H9 (cell line): ENCODE measurements around the gene DNTT. TPM values are rescaled to one million over a fixed set of nuclear protein-coding genes. Genes with fewer than 3 reads are reported as not detected.

Experiments used
- DNase-seq: peaks from one replicate; pipeline ENCODE4 v3.0.0-alpha.2; 2017
- H2AFZ ChIP-seq: one replicate; pipeline ENCODE4 v1.6.1; 2013; ENCODE audit warnings: mild to moderate bottlenecking, low read length, control low read depth, moderate library complexity
- H2AK5ac ChIP-seq: 2 replicates; pipeline ENCODE4 v1.6.1; 2013; ENCODE audit warnings: low read length, control low read depth, mixed read lengths; ENCODE audit not compliant: insufficient read length
- H2BK120ac ChIP-seq: one replicate; pipeline ENCODE4 v1.6.1; 2013; ENCODE audit warnings: low read depth, mild to moderate bottlenecking, low read length, control low read depth, inconsistent platforms; ENCODE audit not compliant: poor library complexity, severe bottlenecking
- H2BK12ac ChIP-seq: 2 replicates; pipeline ENCODE4 v1.6.1; 2013; ENCODE audit warnings: low read length, control low read depth, mixed read lengths, low read depth; ENCODE audit not compliant: insufficient read length
- H2BK15ac ChIP-seq: 2 replicates; pipeline ENCODE4 v1.6.1; 2013; ENCODE audit warnings: low read depth, low read length, control low read depth
- H2BK20ac ChIP-seq: one replicate; pipeline ENCODE4 v1.6.1; 2013; ENCODE audit warnings: low read depth, mild to moderate bottlenecking, low read length, control low read depth, inconsistent platforms; ENCODE audit not compliant: poor library complexity, severe bottlenecking
- H2BK5ac ChIP-seq: 2 replicates; pipeline ENCODE4 v1.6.1; 2013; ENCODE audit warnings: low read length, control low read depth, mixed read lengths; ENCODE audit not compliant: insufficient read length
- H3K14ac ChIP-seq: 2 replicates; pipeline ENCODE4 v1.6.1; 2013; ENCODE audit warnings: low read length, control low read depth; ENCODE audit not compliant: insufficient read depth
- H3K18ac ChIP-seq: 2 replicates; pipeline ENCODE4 v1.6.1; 2013; ENCODE audit warnings: low read depth, mild to moderate bottlenecking, mixed read lengths, low read length, control low read depth; ENCODE audit not compliant: insufficient read length
- H3K23ac ChIP-seq: 2 replicates; pipeline ENCODE4 v1.6.1; 2013; ENCODE audit warnings: low read length, control low read depth, mixed read lengths, low read depth; ENCODE audit not compliant: insufficient read length
- H3K23me2 ChIP-seq: 2 replicates; pipeline ENCODE4 v1.6.1; 2013; ENCODE audit warnings: low read depth, mild to moderate bottlenecking, mixed read lengths, low read length, control low read depth; ENCODE audit not compliant: insufficient read length, poor library complexity, severe bottlenecking
- H3K27ac ChIP-seq: 2 replicates; pipeline ENCODE4 v1.5.1; 2013; ENCODE audit warnings: low read length, control low read depth, mixed read lengths, low read depth; ENCODE audit not compliant: insufficient read length
- H3K27me3 ChIP-seq: 2 replicates; pipeline ENCODE4 v1.6.1; 2013; ENCODE audit warnings: low read length, control low read depth, inconsistent platforms; ENCODE audit not compliant: insufficient read depth
- H3K4ac ChIP-seq: 2 replicates; pipeline ENCODE4 v1.6.1; 2013; ENCODE audit warnings: low read depth, mild to moderate bottlenecking, control low read depth, inconsistent platforms, low read length, moderate library complexity
- H3K4me1 ChIP-seq: 2 replicates; pipeline ENCODE4 v1.6.1; 2013; ENCODE audit warnings: low read length, control low read depth, inconsistent platforms; ENCODE audit not compliant: insufficient read depth
- H3K4me2 ChIP-seq: 2 replicates; pipeline ENCODE4 v1.6.1; 2013; ENCODE audit warnings: low read length, control low read depth, mixed read lengths; ENCODE audit not compliant: insufficient read length, insufficient read depth
- H3K56ac ChIP-seq: 2 replicates; pipeline ENCODE4 v1.6.1; 2013; ENCODE audit warnings: low read depth, mild to moderate bottlenecking, mixed read lengths, low read length, control low read depth; ENCODE audit not compliant: insufficient read length
- H3K79me1 ChIP-seq: 2 replicates; pipeline ENCODE4 v1.6.1; 2013; ENCODE audit warnings: low read depth, mild to moderate bottlenecking, moderate library complexity, low read length, control low read depth, inconsistent platforms; ENCODE audit not compliant: insufficient read depth, poor library complexity, severe bottlenecking
- H3K79me2 ChIP-seq: 2 replicates; pipeline ENCODE4 v1.6.1; 2013; ENCODE audit warnings: low read length, control low read depth, inconsistent platforms; ENCODE audit not compliant: insufficient read depth
- H3K9ac ChIP-seq: 2 replicates; pipeline ENCODE4 v1.6.1; 2013; ENCODE audit warnings: low read length, control low read depth, mixed read lengths; ENCODE audit not compliant: insufficient read length; ENCODE audit errors: extremely low read depth
- H3K9me3 ChIP-seq: one replicate; pipeline ENCODE4 v1.6.1; 2013; ENCODE audit warnings: low read depth, low read length, inconsistent platforms; ENCODE audit not compliant: control insufficient read depth
- H3T11ph ChIP-seq: one replicate; pipeline ENCODE4 v1.6.1; 2013; ENCODE audit warnings: mild to moderate bottlenecking, low read length, control low read depth, inconsistent platforms
- H4K20me1 ChIP-seq: one replicate; pipeline ENCODE4 v1.6.1; 2013; ENCODE audit not compliant: control insufficient read depth, insufficient read length, insufficient read depth
- H4K5ac ChIP-seq: 2 replicates; pipeline ENCODE4 v1.6.1; 2013; ENCODE audit warnings: low read depth, mild to moderate bottlenecking, mixed read lengths, low read length, control low read depth; ENCODE audit not compliant: insufficient read length
- H4K8ac ChIP-seq: replicated peaks from 2 replicates; pipeline ENCODE4 v1.6.1; 2013; ENCODE audit warnings: low read length, control low read depth, mixed read lengths, low read depth; ENCODE audit not compliant: insufficient read length
- H4K91ac ChIP-seq: 2 replicates; pipeline ENCODE4 v1.6.1; 2013; ENCODE audit warnings: low read depth, mild to moderate bottlenecking, moderate library complexity, mixed read lengths, low read length, control low read depth; ENCODE audit not compliant: insufficient read length
- H3K27ac Mint-ChIP-seq, 3 experiments: 2 replicates in 2 of 3; 3 replicates in 1 of 3; pipeline ENCODE4 v1.8.0; 2020 to 2021; ENCODE audit warnings: mixed read lengths in 3 of 3, mild to moderate bottlenecking in 1 of 3, moderate library complexity in 1 of 3
- H3K27me3 Mint-ChIP-seq: 2 replicates; pipeline ENCODE4 v1.8.0; 2021; ENCODE audit warnings: low read depth, mild to moderate bottlenecking, moderate library complexity, mixed read lengths
- H3K36me3 Mint-ChIP-seq, 3 experiments: 2 replicates in 2 of 3; 3 replicates in 1 of 3; pipeline ENCODE4 v1.8.0; 2020 to 2021; ENCODE audit warnings: low read depth in 3 of 3, mixed read lengths in 3 of 3; ENCODE audit not compliant: insufficient read depth in 1 of 3
- H3K4me1 Mint-ChIP-seq, 2 experiments: 2 replicates each; pipeline ENCODE4 v1.8.0; 2020; ENCODE audit warnings: mixed read lengths in 2 of 2
- H3K4me3 Mint-ChIP-seq, 2 experiments: 2 replicates in 1 of 2; 3 replicates in 1 of 2; pipeline ENCODE4 v1.8.0; 2020 to 2021; ENCODE audit warnings: mild to moderate bottlenecking in 2 of 2, mixed read lengths in 2 of 2, moderate library complexity in 1 of 2
- H3K9me3 Mint-ChIP-seq, 2 experiments: 2 replicates in 1 of 2; 3 replicates in 1 of 2; pipeline ENCODE4 v1.8.0; 2020; ENCODE audit warnings: mild to moderate bottlenecking in 2 of 2, mixed read lengths in 2 of 2, moderate library complexity in 1 of 2
- WGBS: extraction: QIAGEN DNeasy Blood & Tissue Kit; methylation state at CpG from one replicate; pipeline ENCODE4 v1.1.7; 2013; ENCODE audit warnings: missing lambda C conversion rate, low lambda C conversion rate, mixed read lengths; ENCODE audit not compliant: insufficient read length; ENCODE audit errors: extremely low coverage; 5-methylcytosine and 5-hydroxymethylcytosine counted together
- total RNA-seq: library from RNA; stranded (reverse); gene quantifications from 2 replicates; pipeline ENCODE4 v1.2.1, GENCODE V29; 2021
- TF ChIP-seq, protein P1 (sequence below): fragments of 200-600 bp; sonication (generic); conservative IDR thresholded peaks from 3 replicates; pipeline ENCODE4 v1.8.0; 2021; ENCODE audit warnings: antibody characterized with exemption, mild to moderate bottlenecking

DNTT gene
- total RNA-seq, 1 experiment from 2014 or later, result not detected

DNA sequence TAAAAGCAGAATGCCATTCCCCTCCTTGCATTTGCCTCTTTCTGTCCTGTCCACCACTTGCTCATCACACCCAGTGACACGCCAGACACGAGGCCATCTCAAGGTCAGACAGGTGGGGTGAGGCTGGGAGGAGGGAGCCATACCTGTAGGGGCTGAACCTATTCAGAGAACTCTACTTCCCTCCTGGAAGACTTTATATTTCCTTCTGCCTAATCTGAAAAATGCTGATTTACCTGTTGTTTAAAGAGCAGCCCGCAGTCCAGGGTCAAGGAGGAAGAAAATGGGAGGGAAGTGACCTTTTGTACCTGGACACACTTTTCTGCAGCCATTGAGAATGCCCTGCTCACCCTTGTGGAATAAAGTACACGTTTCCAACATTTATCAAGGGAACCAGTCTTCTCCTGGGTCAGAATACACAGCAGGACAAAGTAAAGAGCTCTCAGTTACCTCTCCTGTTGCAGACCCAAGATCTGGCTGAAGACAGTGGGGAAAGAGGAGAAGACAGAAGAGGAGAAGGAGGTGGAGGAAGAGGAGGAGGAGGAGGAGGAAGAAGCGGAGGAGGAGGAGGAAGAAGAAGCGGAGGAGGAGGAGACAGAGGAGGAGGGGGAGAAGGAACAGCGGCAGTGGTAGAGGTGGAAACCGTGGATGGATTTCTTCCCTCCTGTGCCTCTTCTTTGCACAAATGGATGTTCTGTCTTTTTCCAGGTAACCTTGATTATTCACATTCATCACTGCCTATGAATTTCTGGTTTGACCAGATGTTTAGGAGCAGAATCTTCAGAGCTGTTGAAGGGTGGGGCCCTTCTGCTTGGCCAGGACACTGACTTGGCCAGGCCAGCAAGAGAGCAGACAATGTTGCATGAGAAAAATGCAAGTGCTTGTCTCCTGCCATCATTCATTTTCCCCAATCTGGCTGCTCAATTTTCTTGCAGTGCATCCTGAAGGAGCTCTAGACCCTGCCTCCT, 31.6 kb upstream of the DNTT start:
- H3K4me3 Mint-ChIP-seq, result no peak overlapping the region
- Histone ChIP-seq H2BK15ac (no peak overlapping the region), H2BK5ac (no peak overlapping the region), H3K27ac (no peak overlapping the region), H3K23me2 (no peaks in the 10 kb centered on the region), H3K9me3 (no peaks in the 10 kb centered on the region), H3K9ac (no peak overlapping the region), H3K79me2 (no peaks in the 10 kb centered on the region), H3K27me3 (no peaks in the 10 kb centered on the region), H3T11ph (no peak overlapping the region), H3K23ac (no peak overlapping the region), H2BK20ac (no peak overlapping the region), H4K20me1 (no peaks in the 10 kb centered on the region), H4K8ac (no peak overlapping the region), H2AK5ac (no peak overlapping the region), H3K4me1 (no peaks in the 10 kb centered on the region), H3K14ac (no peak overlapping the region), H2BK120ac (no peak overlapping the region), H3K18ac (no peak overlapping the region), H4K5ac (no peak overlapping the region), H2AFZ (no peak overlapping the region), H3K4ac (no peak overlapping the region), H4K91ac (no peak overlapping the region), H3K56ac (no peak overlapping the region), H2BK12ac (no peak overlapping the region), H3K79me1 (no peaks in the 10 kb centered on the region), H3K4me2 (no peak overlapping the region)
- H3K4me1 Mint-ChIP-seq, result peaks cover 0 to 2% of the 10 kb centered on the region in 2 experiments; a peak in 1 of 4 replicates
- no peak overlapping the region for H3K27ac Mint-ChIP-seq
- no CpG with 5 or more reads among the region's 8 CpGs for WGBS
- H3K27me3 Mint-ChIP-seq, result peaks cover 1% of the 10 kb centered on the region; the same call in 1 of the 2 replicates
- H3K9me3 Mint-ChIP-seq, result no peaks in the 10 kb centered on the region; a peak in 1 of 5 replicates
- TF ChIP-seq, protein P1, sequence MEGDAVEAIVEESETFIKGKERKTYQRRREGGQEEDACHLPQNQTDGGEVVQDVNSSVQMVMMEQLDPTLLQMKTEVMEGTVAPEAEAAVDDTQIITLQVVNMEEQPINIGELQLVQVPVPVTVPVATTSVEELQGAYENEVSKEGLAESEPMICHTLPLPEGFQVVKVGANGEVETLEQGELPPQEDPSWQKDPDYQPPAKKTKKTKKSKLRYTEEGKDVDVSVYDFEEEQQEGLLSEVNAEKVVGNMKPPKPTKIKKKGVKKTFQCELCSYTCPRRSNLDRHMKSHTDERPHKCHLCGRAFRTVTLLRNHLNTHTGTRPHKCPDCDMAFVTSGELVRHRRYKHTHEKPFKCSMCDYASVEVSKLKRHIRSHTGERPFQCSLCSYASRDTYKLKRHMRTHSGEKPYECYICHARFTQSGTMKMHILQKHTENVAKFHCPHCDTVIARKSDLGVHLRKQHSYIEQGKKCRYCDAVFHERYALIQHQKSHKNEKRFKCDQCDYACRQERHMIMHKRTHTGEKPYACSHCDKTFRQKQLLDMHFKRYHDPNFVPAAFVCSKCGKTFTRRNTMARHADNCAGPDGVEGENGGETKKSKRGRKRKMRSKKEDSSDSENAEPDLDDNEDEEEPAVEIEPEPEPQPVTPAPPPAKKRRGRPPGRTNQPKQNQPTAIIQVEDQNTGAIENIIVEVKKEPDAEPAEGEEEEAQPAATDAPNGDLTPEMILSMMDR, result no peak
- H3K36me3 Mint-ChIP-seq, result no peaks in the 10 kb centered on the region
- DNase-seq, result no peak
